GM21737 (cell line): ENCODE measurements around the gene IGF2R.

Experiments used
- ATAC-seq: cut with Tn5 transposase; IDR thresholded peaks from one replicate; pipeline ENCODE4 v1.9.1; 2021; ENCODE audit warnings: mild to moderate bottlenecking, moderate library complexity; ENCODE audit not compliant: unreplicated experiment

The IGF2R gene

DNA sequence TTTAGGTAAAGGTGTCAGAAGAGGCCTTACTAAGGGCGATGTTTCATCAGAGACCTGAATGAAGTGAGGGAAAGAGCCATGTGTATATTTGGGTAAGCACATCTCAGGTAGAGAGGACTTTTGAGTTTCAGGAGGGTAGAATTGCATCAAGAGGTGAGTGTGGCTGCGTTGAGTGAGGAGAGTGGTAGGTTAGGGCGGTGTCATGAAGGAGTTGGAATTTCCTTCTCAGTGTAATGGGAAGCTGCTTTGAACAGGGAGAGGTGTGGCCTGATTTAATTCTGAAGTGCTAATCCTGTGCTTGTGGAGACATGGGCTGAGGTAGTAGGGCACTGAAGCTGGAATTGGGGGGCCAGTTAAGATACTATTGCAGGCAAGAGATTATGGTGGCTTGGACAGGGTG is 53.9 kb downstream of the IGF2R start:
- ATAC-seq: no peak

GRCh38 chr6:160024152-160024551 is 55.3 kb downstream of the IGF2R start:
- ATAC-seq: no peak

GRCh38 chr6:160027076-160027475 is 58.2 kb downstream of the IGF2R start:
- no peak for ATAC-seq

DNA sequence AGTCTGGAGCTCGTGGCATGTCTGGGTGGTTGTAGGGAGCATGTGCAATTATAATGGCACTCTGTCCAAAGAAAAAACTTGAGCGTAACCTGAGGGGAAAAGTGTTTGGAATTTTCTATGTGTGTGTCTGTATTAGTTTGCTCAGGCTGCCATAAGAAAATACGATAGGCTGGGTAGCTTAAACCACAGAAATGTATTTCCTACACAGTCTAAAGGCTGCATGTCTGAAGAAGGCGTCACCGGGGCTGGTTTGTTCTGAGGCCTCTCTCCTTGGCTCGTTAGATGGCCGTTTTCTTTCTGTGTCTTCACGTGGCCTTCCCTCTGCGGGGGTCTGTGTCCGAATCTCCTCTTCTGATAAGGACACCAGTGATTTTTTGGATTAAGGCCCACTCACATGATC is 59.0 kb downstream of the IGF2R start:
- ATAC-seq: no peak

DNA sequence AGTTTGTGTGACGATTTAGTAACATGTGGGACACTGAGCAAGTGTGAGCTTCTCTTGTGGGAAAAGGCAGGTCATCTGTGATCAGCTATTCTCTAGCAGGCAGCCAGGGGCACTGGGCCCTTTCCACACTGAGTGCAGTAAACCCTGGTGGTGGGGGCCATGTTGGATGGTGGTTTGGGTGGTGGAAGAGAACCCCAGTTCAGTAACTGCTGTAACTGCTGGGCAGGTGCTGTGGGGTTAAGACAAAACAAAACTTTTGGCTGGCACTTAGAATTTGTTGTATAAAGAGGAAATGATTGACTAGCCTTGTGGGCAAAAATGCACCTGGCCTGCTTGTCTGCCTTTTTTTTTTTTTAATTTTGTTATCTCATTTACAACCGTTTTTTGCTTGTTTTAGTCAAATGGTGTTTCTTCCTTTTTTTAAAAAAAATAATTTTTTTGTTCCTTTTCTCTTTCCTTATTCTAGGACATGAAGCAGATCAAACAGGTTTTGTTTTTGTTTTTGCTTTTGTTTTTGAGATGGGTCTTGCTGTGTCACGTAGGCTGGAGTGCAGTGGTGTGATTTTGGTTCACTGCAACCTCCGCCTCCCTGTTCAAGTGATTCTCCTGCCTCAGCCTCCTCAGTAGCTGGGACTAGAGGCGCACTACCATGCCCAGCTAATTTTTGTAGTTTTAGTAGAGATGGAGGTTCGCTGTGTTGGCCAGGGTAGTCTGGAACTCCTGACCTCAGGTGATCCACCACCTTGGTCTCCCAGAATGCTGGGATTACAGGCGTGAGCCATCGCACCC is 59.8 kb downstream of the IGF2R start:
- ATAC-seq: peak; percentile 66

GRCh38 chr6:160029525-160029924 is 60.6 kb downstream of the IGF2R start:
- no peak for ATAC-seq

GRCh38 chr6:160030103-160030502 is 61.2 kb downstream of the IGF2R start:
- no peak for ATAC-seq

DNA sequence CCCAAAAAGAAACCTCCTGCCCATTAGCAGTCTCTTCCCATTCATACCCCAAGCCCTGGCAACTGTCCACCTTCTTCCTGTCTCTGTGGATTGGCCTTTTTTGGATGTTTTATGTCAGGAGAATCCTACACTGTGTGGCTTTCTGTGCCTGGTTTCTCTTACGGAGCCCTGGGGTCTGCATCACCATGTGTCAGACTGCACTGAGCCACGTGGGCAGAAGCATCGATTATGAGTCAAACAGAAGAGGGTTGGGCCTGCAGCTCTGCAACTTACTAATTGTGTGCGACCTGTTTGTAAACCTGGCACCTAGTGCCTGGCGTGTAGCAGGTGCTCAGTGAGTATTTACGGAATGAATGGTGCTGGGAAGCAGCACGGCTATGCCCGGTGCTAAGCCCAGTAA is 62.6 kb downstream of the IGF2R start:
- ATAC-seq: no peak

DNA sequence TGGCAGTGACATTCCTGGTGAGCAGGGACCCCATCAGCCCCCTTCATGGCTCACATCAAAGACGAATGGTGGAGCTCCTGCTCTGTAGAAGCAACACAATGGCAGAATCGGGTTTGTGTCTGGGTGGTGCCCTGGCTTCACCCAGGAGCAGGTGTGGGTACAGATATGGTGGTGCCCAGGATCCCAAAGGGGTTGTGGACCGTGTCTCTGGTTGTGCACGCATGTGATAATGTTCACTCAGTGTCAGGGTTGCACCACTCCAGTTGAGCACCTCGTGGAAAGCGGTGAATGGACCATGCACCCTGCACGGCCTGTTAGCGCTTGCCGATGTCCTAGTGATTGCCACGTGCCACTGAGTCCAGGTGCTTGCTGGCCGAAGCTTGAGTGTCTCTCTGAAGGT is 63.0 kb downstream of the IGF2R start:
- ATAC-seq: no peak

DNA sequence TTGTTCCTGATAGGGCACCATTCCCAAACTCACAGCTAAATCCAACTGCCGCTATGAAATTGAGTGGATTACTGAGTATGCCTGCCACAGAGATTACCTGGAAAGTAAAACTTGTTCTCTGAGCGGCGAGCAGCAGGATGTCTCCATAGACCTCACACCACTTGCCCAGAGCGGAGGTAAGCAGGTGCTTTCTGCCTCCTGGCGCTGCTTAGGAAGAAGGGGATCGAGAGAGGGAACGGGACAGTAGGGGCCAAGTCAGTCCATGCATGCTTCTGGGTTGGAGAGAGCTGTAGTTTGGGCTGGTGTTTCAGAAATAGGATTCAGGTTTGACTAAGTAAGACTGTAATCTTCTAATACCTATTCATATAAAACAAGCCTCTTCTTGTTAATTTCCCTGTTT is 63.7 kb downstream of the IGF2R start:
- no peak for ATAC-seq

DNA sequence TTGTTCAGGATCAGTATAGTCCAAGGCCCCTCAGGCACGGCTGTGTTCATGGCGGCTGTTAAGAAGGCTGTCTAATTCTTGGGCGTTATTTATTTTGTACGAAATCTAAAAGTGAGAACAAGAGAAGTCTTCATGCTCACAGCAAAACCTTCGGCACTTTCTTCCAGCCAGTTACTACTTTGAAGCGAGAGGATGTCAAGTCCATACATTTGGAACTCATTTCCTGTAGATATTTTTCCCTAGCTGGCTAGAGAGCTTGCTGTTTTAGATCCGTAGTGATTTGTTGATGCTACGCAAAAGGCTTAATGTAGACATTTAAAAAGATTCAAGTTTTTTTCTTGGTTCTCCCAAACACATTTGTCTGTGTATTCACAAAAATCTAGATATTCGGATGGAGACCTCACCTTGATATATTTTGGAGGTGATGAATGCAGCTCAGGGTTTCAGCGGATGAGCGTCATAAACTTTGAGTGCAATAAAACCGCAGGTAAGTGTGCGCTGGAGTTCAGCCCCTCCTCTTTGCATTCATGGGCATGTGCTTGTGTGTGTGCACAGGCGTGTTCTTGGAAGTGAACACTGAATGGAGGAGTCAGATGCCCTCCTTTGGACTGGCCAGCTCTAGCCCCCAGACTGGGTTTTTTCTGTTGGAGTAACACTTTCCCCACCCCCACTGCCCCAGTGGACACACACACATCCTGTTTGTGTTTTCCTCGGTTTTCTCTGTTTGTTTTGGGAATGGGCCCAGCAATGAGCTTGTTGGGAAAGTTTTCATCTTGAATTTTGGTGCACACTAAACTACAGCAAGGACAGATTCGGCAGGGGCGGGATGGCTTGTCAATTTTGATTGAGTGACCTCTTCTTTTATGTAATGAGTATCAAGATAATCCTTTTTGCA is 65.4 kb downstream of the IGF2R start:
- no peak for ATAC-seq

- ATAC-seq: no peak
Measured at GRCh38 chr6:160035241-160035640, 66.4 kb downstream of the IGF2R start.

GRCh38 chr6:160035693-160036330 is 66.9 kb downstream of the IGF2R start:
- ATAC-seq: no peak

DNA sequence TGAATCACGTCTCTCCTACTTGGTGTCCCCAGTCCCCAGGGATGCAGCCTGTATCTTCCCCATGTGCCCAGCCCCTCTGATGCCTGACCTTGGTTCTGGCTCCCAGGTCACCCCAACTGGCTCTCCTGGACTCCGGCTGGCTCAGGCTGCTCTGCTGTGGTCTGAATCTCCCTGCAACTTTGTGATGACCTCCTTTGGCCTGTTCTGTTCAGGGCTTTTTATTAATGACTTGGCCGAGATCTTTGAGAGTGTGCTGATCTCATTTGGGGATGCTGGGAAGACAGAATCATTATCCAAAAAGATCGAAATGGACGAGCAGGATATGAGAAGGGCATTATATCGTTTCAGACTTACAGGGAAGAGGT is 67.4 kb downstream of the IGF2R start:
- ATAC-seq: no peak

GRCh38 chr6:160036790-160037206 is 67.9 kb downstream of the IGF2R start:
- ATAC-seq: no peak

GRCh38 chr6:160038479-160038878 is 69.6 kb downstream of the IGF2R start:
- ATAC-seq: no peak

DNA sequence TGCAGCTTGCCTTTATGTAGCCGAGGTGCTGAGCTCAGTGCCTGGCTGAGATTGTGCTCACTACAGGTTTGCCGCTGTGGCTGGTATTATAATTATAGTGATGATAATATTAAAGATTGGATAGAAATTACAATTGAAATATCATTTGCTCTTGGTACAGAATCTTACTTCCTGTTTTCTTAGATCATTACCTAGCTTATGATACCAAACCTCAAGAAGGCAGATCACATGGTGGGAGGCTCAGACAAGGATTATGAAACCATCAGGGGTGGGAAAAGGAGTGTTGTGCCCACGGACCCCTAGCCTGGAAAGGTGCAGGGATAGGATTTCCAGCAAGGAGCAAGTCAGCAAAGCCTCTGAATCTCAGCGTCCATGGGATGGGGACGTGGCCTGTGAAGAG is 70.6 kb downstream of the IGF2R start:
- ATAC-seq: no peak

DNA sequence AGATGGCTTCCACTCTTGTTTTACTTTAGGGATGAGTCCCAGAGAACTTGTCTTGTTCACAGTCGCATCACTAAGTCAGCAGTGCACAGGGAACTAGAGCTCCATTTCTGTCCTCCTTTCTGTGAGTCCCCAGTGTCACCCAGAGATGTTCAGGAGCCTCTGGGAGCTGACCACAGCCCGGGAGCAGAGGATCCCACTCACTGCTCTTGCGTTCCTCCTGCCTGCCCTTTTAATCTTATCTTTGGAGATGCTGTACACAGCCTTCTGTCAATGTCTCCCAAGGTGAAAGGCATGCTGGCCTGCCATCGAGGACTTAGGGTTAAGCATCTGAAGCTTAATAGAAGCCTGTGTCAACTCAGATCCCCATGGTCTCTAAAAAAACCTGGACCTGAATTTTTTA is 71.2 kb downstream of the IGF2R start:
- ATAC-seq: no peak

GRCh38 chr6:160040527-160041264 is 71.8 kb downstream of the IGF2R start:
- ATAC-seq: no peak

- no peak for ATAC-seq
Measured at GRCh38 chr6:160041608-160042007, 72.7 kb downstream of the IGF2R start.
